Uterus (tissue), 2 donors: ENCODE results near the gene SENP6.

ENCODE experiments used
- POLR2A ChIP-seq, 2 donors: fragments of 450-650 bp; IDR thresholded peaks; one replicate each; pipeline ENCODE4 v1.6.1; 2016; ENCODE audit warnings: antibody characterized with exemption in 2 of 2, mild to moderate bottlenecking in 1 of 2, moderate library complexity in 1 of 2
- TF ChIP-seq, protein P1 (sequence below), 4 experiments: fragments of 200-600 bp in 2 of 4; fragments of 450-650 bp in 2 of 4; sonication (generic) in 2 of 4; IDR thresholded peaks; one replicate each; pipeline ENCODE4 v1.5.1; 2016 to 2019; ENCODE audit warnings: antibody characterized with exemption in 4 of 4, mild to moderate bottlenecking in 2 of 4, moderate library complexity in 1 of 4

DNA sequence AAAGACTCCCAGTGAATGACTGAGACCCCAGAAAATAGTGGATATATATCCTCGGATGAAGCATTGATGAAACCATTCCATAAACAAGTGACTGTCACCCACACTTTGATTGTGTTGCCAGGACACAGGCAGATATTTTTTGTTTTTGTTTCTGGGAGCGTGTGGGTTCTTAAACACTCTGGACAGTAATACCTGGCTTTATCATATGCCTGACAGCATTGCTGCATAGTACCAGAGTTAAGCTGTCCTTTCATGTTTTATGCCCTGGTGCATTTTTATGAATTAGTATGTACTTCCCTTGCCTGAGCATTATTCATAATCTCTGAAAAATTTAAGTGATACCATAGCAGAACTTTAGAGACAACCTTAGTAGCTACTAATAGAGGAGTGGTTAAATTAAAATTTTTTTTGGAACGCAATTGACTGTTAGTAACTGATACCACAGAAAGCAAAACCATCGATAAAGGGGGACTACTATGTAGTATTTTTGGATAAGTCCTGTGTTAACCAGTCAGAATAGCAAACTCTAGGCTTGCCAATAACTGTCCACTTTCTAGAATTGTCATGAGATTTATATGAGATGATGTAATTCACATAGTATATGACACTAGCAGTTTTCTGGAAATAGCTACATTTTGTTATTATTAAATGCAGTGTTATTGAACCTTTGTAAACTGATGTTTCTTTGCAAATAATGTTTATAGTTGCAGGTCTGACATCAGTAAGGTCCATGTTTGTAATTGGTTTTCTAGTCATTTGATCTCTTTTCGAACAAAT is 30.4 kb downstream of the SENP6 start:
- TF ChIP-seq, protein P1, sequence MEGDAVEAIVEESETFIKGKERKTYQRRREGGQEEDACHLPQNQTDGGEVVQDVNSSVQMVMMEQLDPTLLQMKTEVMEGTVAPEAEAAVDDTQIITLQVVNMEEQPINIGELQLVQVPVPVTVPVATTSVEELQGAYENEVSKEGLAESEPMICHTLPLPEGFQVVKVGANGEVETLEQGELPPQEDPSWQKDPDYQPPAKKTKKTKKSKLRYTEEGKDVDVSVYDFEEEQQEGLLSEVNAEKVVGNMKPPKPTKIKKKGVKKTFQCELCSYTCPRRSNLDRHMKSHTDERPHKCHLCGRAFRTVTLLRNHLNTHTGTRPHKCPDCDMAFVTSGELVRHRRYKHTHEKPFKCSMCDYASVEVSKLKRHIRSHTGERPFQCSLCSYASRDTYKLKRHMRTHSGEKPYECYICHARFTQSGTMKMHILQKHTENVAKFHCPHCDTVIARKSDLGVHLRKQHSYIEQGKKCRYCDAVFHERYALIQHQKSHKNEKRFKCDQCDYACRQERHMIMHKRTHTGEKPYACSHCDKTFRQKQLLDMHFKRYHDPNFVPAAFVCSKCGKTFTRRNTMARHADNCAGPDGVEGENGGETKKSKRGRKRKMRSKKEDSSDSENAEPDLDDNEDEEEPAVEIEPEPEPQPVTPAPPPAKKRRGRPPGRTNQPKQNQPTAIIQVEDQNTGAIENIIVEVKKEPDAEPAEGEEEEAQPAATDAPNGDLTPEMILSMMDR (IDR thresholded peaks at IDR 0.05) = no peak
- no peak for TF ChIP-seq POLR2A (IDR thresholded peaks at IDR 0.05)
